ENCODE data around the gene RPL5. TPM values are rescaled to one million over a fixed set of nuclear protein-coding genes. Genes with fewer than 3 reads are reported as not detected.

RPL5 gene
- total and polyA plus RNA-seq, 9 of the 15 experiments (the other 6 are each of a cell fraction or from before 2014, with no cell fraction given) = 1,467 to 4,252 (median 2,454) TPM

DNA sequence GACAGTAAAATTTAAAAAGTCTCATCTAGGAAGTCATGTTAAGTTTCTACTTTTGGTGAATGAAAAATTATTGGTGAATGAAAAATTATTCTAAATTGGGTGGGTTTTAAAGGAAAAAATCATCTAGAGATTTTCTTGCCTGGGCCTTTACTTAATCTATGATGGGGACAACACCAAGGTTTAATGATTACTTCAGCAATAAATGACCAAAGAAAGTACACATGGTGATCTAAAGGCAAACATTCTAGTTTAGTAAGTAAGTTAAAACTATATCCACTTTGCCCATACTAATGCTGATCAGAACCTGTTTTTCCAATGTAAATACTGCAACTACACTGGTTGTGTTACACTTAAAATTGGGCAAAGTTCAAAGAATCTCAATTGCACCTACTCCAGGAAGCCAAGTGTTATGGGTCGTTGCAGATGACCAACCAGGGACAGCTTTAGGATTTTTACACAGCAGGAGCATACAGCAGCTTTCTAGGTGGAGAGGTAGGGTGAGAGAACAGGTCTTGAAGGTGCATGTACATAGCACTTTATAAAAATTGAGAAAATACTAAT is 14.6 kb upstream of the RPL5 start:
- BruUV-seq (replicated peaks) = no TSS peak
- intact Hi-C loops (cut with micrococcal nuclease) (loop anchor here (10.0 kb wide), 1 partner anchor 192 kb away; no protein-coding TSS in a partner anchor), in situ Hi-C loops (cut with MboI) (no loop called here)
- Histone ChIP-seq H3K4me3 (no peak overlapping the region), H3K9me1 (ENCODE audit: control insufficient read depth, insufficient read depth, low read length) (no peaks in the 10 kb centered on the region), H2AFZ (ENCODE audit: low read depth, low read length) (0 out of 2 replicates have a peak overlapping the region, but pooled peaks have one; percentile 75), H3K4me1 (replicated peaks in 1 of 2; ENCODE audit: control insufficient read depth in 2 of 2, insufficient read depth in 2 of 2, low read length in 2 of 2) (no peaks in the 10 kb centered on the region), H3K4me2 (ENCODE audit: insufficient read depth, low read length) (no peak overlapping the region), H3K9me3 (replicated peaks; ENCODE audit: control insufficient read depth, insufficient read depth, low read depth, low read length) (no peaks in the 10 kb centered on the region), H4K20me1 (replicated peaks; ENCODE audit: control insufficient read depth, insufficient read depth, low read length) (no peaks in the 10 kb centered on the region), H3K36me3 (ENCODE audit: control insufficient read depth, insufficient read depth, low read length) (no peaks in the 10 kb centered on the region), H3K79me2 (ENCODE audit: control insufficient read depth, insufficient read depth, low read length) (no peaks in the 10 kb centered on the region), H3K9ac (ENCODE audit: insufficient read depth in 1 of 2, low read depth in 2 of 2, low read length in 2 of 2) (no peak overlapping the region), H3K27ac (ENCODE audit: extremely low read depth, low read depth, low read length) (no peak overlapping the region), H3K27me3 (ENCODE audit: control insufficient read depth in 2 of 2, insufficient read depth in 2 of 2, low read length in 2 of 2) (no peaks in the 10 kb centered on the region)
- DNase-seq (ENCODE audit: extremely low read depth in 1 of 4, low spot score in 3 of 4) (no peak), ATAC-seq (no peak), FAIRE-seq (no peak)
- CTCF ChIA-PET (ENCODE audit: low intra/inter-chr PET ratio) = no interaction called here
- TF ChIP-seq IFI16 (CRISPR knock-in tag; IDR thresholded peaks at IDR 0.05) (no peak), C11orf30 (IDR thresholded peaks at IDR 0.05; ENCODE audit: low read depth) (peak; percentile 27; the same call in 1 of the 2 replicates), ZNF121 (CRISPR knock-in tag; conservative IDR thresholded peaks at IDR 0.05) (no peak), ZNF316 (IDR thresholded peaks at IDR 0.05) (peak; percentile 53; the same call in 1 of the 2 replicates)
- POLR2A ChIA-PET = no interaction called here
- WGBS (ENCODE audit: insufficient coverage, low coverage, missing lambda C conversion rate) = 8% methylated on average over 1 of the region's 1 CpG

- H3K9me1 ChIP-seq (ENCODE audit: control insufficient read depth, insufficient read depth, low read length) = no peaks in the 10 kb centered on the region
- peak; percentile 42 to 57 (median 53) for DNase-seq (ENCODE audit: extremely low read depth in 1 of 4, low spot score in 3 of 4)
- no peaks in the 10 kb centered on the region for H3K79me2 ChIP-seq (ENCODE audit: control insufficient read depth, insufficient read depth, low read length)
- 67% methylated on average over 3 of the region's 3 CpGs for WGBS (ENCODE audit: insufficient coverage, low coverage, missing lambda C conversion rate)
- no peaks in the 10 kb centered on the region for H4K20me1 ChIP-seq (replicated peaks; ENCODE audit: control insufficient read depth, insufficient read depth, low read length)
- ChIA-PET CTCF (ENCODE audit: low intra/inter-chr PET ratio) (interaction anchor here (0.6 to 1.4 kb wide), 2 partner anchors 32 to 69 kb away, joined by 3 to 7 read pairs; no protein-coding TSS in a partner anchor), POLR2A (interaction anchor here (0.7 to 1.6 kb wide), 10 partner anchors 10 to 45 kb away, joined by 3 to 20 read pairs (median 4); partner anchors contain the start of gene RPL5)
- peak overlapping the region; percentile 75 for H2AFZ ChIP-seq (ENCODE audit: low read depth, low read length)
- no peak overlapping the region for H3K4me3 ChIP-seq
- no peaks in the 10 kb centered on the region for H3K36me3 ChIP-seq (ENCODE audit: control insufficient read depth, insufficient read depth, low read length)
- H3K27ac ChIP-seq (ENCODE audit: extremely low read depth, low read depth, low read length) = no peak overlapping the region
- H3K4me1 ChIP-seq (replicated peaks in 1 of 2; ENCODE audit: control insufficient read depth in 2 of 2, insufficient read depth in 2 of 2, low read length in 2 of 2) = no peaks in the 10 kb centered on the region
- peak; percentile 81 for ATAC-seq
- no peaks in the 10 kb centered on the region for H3K27me3 ChIP-seq (ENCODE audit: control insufficient read depth in 2 of 2, insufficient read depth in 2 of 2, low read length in 2 of 2)
- peak; percentile 96 for FAIRE-seq
- no peak overlapping the region for H3K9ac ChIP-seq (ENCODE audit: insufficient read depth in 1 of 2, low read depth in 2 of 2, low read length in 2 of 2)
- intact Hi-C loops (cut with micrococcal nuclease) (loop anchor here (1.0 to 10.0 kb wide), 2 partner anchors 69 to 193 kb away; no protein-coding TSS in a partner anchor), in situ Hi-C loops (cut with MboI) (no loop called here)
- H3K4me2 ChIP-seq (ENCODE audit: insufficient read depth, low read length) = no peak overlapping the region
- H3K9me3 ChIP-seq (replicated peaks; ENCODE audit: control insufficient read depth, insufficient read depth, low read depth, low read length) = no peaks in the 10 kb centered on the region
- no TSS peak for BruUV-seq (replicated peaks)
- no peak for TF ChIP-seq ZNF165 (CRISPR knock-in tag; IDR thresholded peaks at IDR 0.05; ENCODE audit: borderline replicate concordance)
Measured at GRCh38 chr1:92817986-92818764, 13.7 kb upstream of the RPL5 start.

Data from K562 (cell line).